Gastroesophageal sphincter (tissue), 4 donors: ENCODE data around the gene MLLT3. TPM values are rescaled to one million over a fixed set of nuclear protein-coding genes. Genes with fewer than 3 reads are reported as not detected.

Source experiments
- ATAC-seq: fragments of 150-250 bp; one replicate; pipeline ENCODE4 v1.9.1; 2016; ENCODE audit warnings: mild to moderate bottlenecking, moderate library complexity
- H3K27ac ChIP-seq, 4 donors: fragments of 200-600 bp; sonication (generic) in 3 of 4; 1 replicate in 3 of 4; 2 replicates in 1 of 4; pipeline ENCODE4 v1.5.1; 2016 to 2019
- H3K27me3 ChIP-seq: fragments of 200-600 bp; sonication (generic); one replicate; pipeline ENCODE4 v1.5.1; 2019
- H3K36me3 ChIP-seq, 2 donors: fragments of 200-600 bp; sonication (generic); one replicate each; pipeline ENCODE4 v1.5.1; 2019; ENCODE audit warnings: control low read depth in 1 of 2
- H3K4me1 ChIP-seq, 3 donors: fragments of 200-600 bp; sonication (generic); 1 replicate in 2 of 3; 2 replicates in 1 of 3; pipeline ENCODE4 v1.5.1; 2016 to 2019; ENCODE audit warnings: control low read depth in 2 of 3
- H3K4me3 ChIP-seq, 2 donors: fragments of 200-600 bp; sonication (generic); one replicate each; pipeline ENCODE4 v1.5.1; 2019; ENCODE audit warnings: mild to moderate bottlenecking in 1 of 2, moderate library complexity in 1 of 2
- H3K9me3 ChIP-seq, 3 donors: fragments of 200-600 bp; sonication (generic); one replicate each; pipeline ENCODE4 v1.5.1; 2017 to 2019; ENCODE audit warnings: control low read depth in 2 of 3
- EP300 ChIP-seq: sonication (generic); formaldehyde crosslinking; IDR thresholded peaks from one replicate; pipeline ENCODE4 v1.6.1; 2017; ENCODE audit warnings: antibody characterized with exemption, mild to moderate bottlenecking
- POLR2A ChIP-seq, 2 donors: fragments of 450-650 bp; IDR thresholded peaks; one replicate each; pipeline ENCODE4 v1.6.1; 2017; ENCODE audit warnings: antibody characterized with exemption in 2 of 2, mild to moderate bottlenecking in 2 of 2, moderate library complexity in 1 of 2
- POLR2AphosphoS5 ChIP-seq: sonication (generic); formaldehyde crosslinking; IDR thresholded peaks from one replicate; pipeline ENCODE4 v1.6.1; 2017; ENCODE audit warnings: antibody characterized with exemption
- WGBS, 2 donors: methylation state at CpG; one replicate each; pipeline ENCODE4 v1.1.5; 2018; ENCODE audit warnings: low coverage in 1 of 2; 5-methylcytosine and 5-hydroxymethylcytosine counted together
- total RNA-seq, 4 donors: library from RNA; depleted of rRNA; stranded (reverse); fragments of >200 nt; gene quantifications; one replicate each; pipeline ENCODE4 v1.1.0, GENCODE V29; 2016
- TF ChIP-seq, protein P1 (sequence below), 4 experiments: fragments of 200-600 bp in 2 of 4; fragments of 450-650 bp in 2 of 4; sonication (generic) in 1 of 4; IDR thresholded peaks; one replicate each; pipeline ENCODE4 v1.5.1; 2017 to 2019; ENCODE audit warnings: antibody characterized with exemption in 4 of 4, mild to moderate bottlenecking in 2 of 4, moderate library complexity in 2 of 4

The MLLT3 gene
- total RNA-seq, 4 donors from 2014 or later, result 21.2 to 37.2 (median 29.6) TPM

DNA sequence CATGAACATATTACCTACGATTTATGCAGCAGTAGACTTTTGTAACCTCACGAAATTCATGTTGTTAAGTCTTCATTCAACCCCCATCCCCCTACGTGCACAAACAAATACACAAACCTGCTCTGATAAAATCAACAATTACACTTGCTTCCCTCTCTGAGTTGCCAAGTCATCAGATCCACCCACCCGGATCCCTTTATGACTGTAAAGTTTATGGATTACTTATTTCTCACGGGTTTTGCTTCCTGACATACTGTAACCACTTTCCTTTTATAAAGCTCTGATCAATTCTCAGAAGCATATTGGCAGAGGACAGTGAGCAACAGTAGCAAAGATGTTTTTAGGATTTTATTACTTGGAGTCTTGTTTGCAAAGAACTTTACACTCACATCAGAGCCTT lies 70.5 kb downstream of the MLLT3 start:
- Histone ChIP-seq H3K4me3 (no peak overlapping the region), H3K36me3 (no peaks in the 10 kb centered on the region), H3K4me1 (peaks cover 0 to 51% (median 5%) of the 10 kb centered on the region in 3 donors), H3K27me3 (no peaks in the 10 kb centered on the region), H3K27ac (no peak overlapping the region), H3K9me3 (no peaks in the 10 kb centered on the region)
- ATAC-seq, result no peak
- 69 to 70% methylated on average over 5 of the region's 5 CpGs for WGBS, 2 donors
- TF ChIP-seq, protein P1, sequence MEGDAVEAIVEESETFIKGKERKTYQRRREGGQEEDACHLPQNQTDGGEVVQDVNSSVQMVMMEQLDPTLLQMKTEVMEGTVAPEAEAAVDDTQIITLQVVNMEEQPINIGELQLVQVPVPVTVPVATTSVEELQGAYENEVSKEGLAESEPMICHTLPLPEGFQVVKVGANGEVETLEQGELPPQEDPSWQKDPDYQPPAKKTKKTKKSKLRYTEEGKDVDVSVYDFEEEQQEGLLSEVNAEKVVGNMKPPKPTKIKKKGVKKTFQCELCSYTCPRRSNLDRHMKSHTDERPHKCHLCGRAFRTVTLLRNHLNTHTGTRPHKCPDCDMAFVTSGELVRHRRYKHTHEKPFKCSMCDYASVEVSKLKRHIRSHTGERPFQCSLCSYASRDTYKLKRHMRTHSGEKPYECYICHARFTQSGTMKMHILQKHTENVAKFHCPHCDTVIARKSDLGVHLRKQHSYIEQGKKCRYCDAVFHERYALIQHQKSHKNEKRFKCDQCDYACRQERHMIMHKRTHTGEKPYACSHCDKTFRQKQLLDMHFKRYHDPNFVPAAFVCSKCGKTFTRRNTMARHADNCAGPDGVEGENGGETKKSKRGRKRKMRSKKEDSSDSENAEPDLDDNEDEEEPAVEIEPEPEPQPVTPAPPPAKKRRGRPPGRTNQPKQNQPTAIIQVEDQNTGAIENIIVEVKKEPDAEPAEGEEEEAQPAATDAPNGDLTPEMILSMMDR (IDR thresholded peaks at IDR 0.05), result no peak
- TF ChIP-seq EP300, result no peak
- no peak for TF ChIP-seq POLR2A (IDR thresholded peaks at IDR 0.05)
- no peak for TF ChIP-seq POLR2AphosphoS5

DNA sequence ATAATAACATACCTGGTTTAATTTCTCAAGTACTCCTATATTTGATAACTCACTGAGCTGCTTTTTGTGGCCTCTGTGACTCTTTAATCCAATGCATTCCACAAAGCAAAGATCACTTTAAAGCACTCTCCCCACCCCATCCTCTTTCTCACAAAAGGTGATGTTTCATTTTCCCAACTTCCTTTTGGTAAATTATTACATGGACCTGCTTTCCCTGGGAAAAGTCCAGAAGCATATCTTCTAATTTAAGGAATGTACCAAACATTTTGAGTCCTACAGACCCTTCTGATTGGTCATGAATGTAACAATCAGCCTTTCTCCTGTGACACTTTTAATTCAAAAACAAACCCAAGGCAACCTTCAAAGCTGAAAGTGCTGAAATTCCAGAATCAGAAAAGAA lies 71.1 kb downstream of the MLLT3 start:
- ATAC-seq, result no peak
- no peaks in the 10 kb centered on the region for H3K9me3 ChIP-seq
- H3K27ac ChIP-seq, result no peak overlapping the region
- H3K36me3 ChIP-seq, result no peaks in the 10 kb centered on the region
- no peaks in the 10 kb centered on the region for H3K27me3 ChIP-seq
- TF ChIP-seq, protein P1 (IDR thresholded peaks at IDR 0.05), result no peak
- TF ChIP-seq POLR2A (IDR thresholded peaks at IDR 0.05), result no peak
- no peak for TF ChIP-seq POLR2AphosphoS5
- TF ChIP-seq EP300, result no peak
- H3K4me1 ChIP-seq, result peaks cover 0 to 51% (median 5%) of the 10 kb centered on the region in 3 donors
- no peak overlapping the region for H3K4me3 ChIP-seq

DNA sequence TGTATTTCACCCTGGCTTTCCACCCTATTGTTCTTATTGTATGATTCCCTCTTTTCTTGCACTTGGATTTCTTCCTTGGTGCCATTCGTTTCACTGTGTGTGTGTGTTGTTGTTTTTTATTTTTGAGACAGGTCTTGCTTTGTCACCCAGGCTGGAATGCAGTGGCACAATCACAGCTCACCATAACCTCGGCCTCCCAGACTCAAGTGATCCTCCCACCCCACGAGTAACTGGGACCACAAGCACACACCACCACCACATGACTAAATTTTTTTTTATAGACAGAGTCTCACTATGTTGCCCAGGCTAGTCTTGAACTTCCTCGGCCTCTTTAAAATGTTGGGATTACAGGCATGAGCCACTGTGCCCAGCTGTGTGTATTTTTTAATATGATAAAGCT lies 72.0 kb downstream of the MLLT3 start:
- H3K4me1 ChIP-seq, result peaks cover 0 to 45% (median 3%) of the 10 kb centered on the region in 3 donors
- no peaks in the 10 kb centered on the region for H3K27me3 ChIP-seq
- H3K27ac ChIP-seq, result no peak overlapping the region
- TF ChIP-seq, protein P1 (IDR thresholded peaks at IDR 0.05), result no peak
- TF ChIP-seq EP300 (no peak), POLR2A (IDR thresholded peaks at IDR 0.05) (no peak)
- no peak overlapping the region for H3K4me3 ChIP-seq
- H3K9me3 ChIP-seq, result no peaks in the 10 kb centered on the region
- WGBS, 2 donors, result 91 to 98% methylated on average over 4 of the region's 4 CpGs
- no peak for ATAC-seq
- no peaks in the 10 kb centered on the region for H3K36me3 ChIP-seq

DNA sequence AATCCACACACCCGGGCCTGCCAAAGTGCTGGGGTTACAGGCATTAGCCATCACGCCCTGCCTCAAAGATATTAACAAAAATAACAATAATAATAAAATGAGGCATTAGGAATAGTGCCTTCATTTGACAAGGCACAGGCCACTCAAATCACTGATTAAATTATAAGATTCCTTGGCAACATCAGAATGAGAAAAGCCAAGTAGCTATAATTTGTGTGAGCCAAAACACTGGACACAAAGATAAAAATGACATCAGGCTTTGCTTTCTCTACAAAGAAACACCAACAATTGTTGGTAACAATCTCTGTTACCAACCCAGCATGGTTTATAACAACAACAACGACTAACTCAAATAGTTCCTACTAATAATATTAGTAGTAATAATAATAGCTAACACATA lies 73.2 kb downstream of the MLLT3 start:
- no peak for ATAC-seq

DNA sequence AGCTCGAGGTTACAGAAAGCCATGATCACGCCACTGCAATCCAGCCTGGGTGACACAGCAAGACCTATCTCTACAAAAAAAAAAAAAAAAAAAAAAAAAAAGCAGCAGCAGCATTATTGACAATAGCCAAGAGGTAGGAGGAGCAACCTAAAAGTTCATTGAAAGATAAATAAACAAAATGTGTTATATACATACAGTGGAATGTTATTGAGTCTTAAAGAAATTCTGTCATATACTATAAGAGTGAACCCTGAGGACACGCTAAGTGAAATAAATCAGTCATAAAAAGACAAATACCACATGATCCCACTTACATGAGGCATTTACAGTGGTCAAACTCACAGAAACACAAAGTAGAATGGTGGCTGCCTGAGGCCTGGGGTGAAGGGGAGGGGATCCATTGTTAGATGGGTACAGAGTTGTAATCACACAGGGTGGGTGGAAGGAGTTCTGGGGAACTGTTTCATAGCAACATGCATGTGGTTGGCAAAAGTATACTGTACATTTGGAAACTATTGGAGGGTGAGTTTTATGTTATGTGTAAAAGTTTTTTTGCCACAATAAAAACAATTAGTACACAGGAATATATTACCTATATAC lies 77.2 kb downstream of the MLLT3 start:
- Histone ChIP-seq H3K4me1 (peaks cover 0 to 8% (median 0%) of the 10 kb centered on the region in 3 donors), H3K27ac (no peak overlapping the region), H3K27me3 (no peaks in the 10 kb centered on the region), H3K36me3 (no peaks in the 10 kb centered on the region), H3K9me3 (peaks cover 0 to 6% (median 0%) of the 10 kb centered on the region in 3 donors), H3K4me3 (no peak overlapping the region)
- WGBS, 2 donors, result 83 to 100% methylated on average over 1 to 3 of the region's 3 CpGs
- ATAC-seq, result no peak
- TF ChIP-seq POLR2A (IDR thresholded peaks at IDR 0.05), result no peak
- no peak for TF ChIP-seq EP300
- TF ChIP-seq POLR2AphosphoS5, result no peak
- TF ChIP-seq, protein P1 (IDR thresholded peaks at IDR 0.05), result no peak

More for the DNA sequence above, 73.2 kb downstream of the MLLT3 start:
- Histone ChIP-seq H3K4me1 (peaks cover 0 to 37% (median 3%) of the 10 kb centered on the region in 3 donors), H3K36me3 (no peaks in the 10 kb centered on the region), H3K9me3 (no peaks in the 10 kb centered on the region), H3K27me3 (no peaks in the 10 kb centered on the region), H3K4me3 (no peak overlapping the region), H3K27ac (no peak overlapping the region)
- TF ChIP-seq POLR2A (IDR thresholded peaks at IDR 0.05), result no peak
- TF ChIP-seq, protein P1 (IDR thresholded peaks at IDR 0.05), result no peak
- no peak for TF ChIP-seq POLR2AphosphoS5
- 62 to 83% methylated on average over 2 to 3 of the region's 3 CpGs for WGBS, 2 donors
